BLaER1 (cell line): ENCODE measurements around the gene KAZN.
A peak's percentile ranks its signal among the peaks of the same experiment; 100 is the strongest.

Experiments
- H3K27ac ChIP-seq: shearing (Covaris generic); formaldehyde crosslinking; 2 replicates; pipeline ENCODE4 v1.8.1; 2022
- H3K27me3 ChIP-seq: shearing (Covaris generic); formaldehyde crosslinking; 2 replicates; pipeline ENCODE4 v1.8.1; 2022
- H3K36me3 ChIP-seq: shearing (Covaris generic); formaldehyde crosslinking; 2 replicates; pipeline ENCODE4 v1.8.1; 2022
- H3K4me1 ChIP-seq: shearing (Covaris generic); formaldehyde crosslinking; 2 replicates; pipeline ENCODE4 v1.8.1; 2022
- H3K4me2 ChIP-seq: shearing (Covaris generic); formaldehyde crosslinking; 2 replicates; pipeline ENCODE4 v1.8.1; 2022
- H3K4me3 ChIP-seq: shearing (Covaris generic); formaldehyde crosslinking; 2 replicates; pipeline ENCODE4 v1.8.1; 2022
- H3K9ac ChIP-seq: shearing (Covaris generic); formaldehyde crosslinking; 2 replicates; pipeline ENCODE4 v1.8.1; 2022
- H3K9me3 ChIP-seq: shearing (Covaris generic); formaldehyde crosslinking; 2 replicates; pipeline ENCODE4 v1.8.1; 2022
- H4K20me1 ChIP-seq: shearing (Covaris generic); formaldehyde crosslinking; 2 replicates; pipeline ENCODE4 v1.8.1; 2022
- Cebpa-rat ChIP-seq: shearing (Covaris generic); IDR thresholded peaks from 2 replicates; pipeline ENCODE4 v1.8.1; 2022

Gene KAZN

GRCh38 chr1:14583788-14584187 lies 14.7 kb upstream of the KAZN start:
- Histone ChIP-seq H3K9me3 (no peaks in the 10 kb centered on the region), H3K4me2 (no peak overlapping the region)
- TF ChIP-seq Cebpa-rat: no peak

GRCh38 chr1:14585728-14586127 lies 12.8 kb upstream of the KAZN start:
- peaks cover 8% of the 10 kb centered on the region; the same call in 1 of the 2 replicates for H3K4me1 ChIP-seq
- H3K27me3 ChIP-seq: no peaks in the 10 kb centered on the region
- H3K36me3 ChIP-seq: no peaks in the 10 kb centered on the region
- H3K9me3 ChIP-seq: no peaks in the 10 kb centered on the region
- no peaks in the 10 kb centered on the region for H4K20me1 ChIP-seq
- H3K4me3 ChIP-seq: no peak overlapping the region
- TF ChIP-seq Cebpa-rat: no peak
- H3K9ac ChIP-seq: no peak overlapping the region
- H3K27ac ChIP-seq: no peak overlapping the region
- no peak overlapping the region for H3K4me2 ChIP-seq

More at GRCh38 chr1:14583788-14584187, 14.7 kb upstream of the KAZN start:
- Histone ChIP-seq H3K27ac (no peak overlapping the region), H3K36me3 (no peaks in the 10 kb centered on the region), H3K4me1 (peaks cover 8% of the 10 kb centered on the region; the same call in 1 of the 2 replicates), H3K4me3 (no peak overlapping the region), H4K20me1 (no peaks in the 10 kb centered on the region), H3K27me3 (no peaks in the 10 kb centered on the region), H3K9ac (no peak overlapping the region)

GRCh38 chr1:14590411-14591180 lies 7.9 kb upstream of the KAZN start:
- Histone ChIP-seq H3K27me3 (no peaks in the 10 kb centered on the region), H3K36me3 (no peaks in the 10 kb centered on the region), H4K20me1 (no peaks in the 10 kb centered on the region), H3K4me2 (no peak overlapping the region), H3K4me3 (no peak overlapping the region), H3K4me1 (peaks cover 25% of the 10 kb centered on the region), H3K27ac (no peak overlapping the region), H3K9me3 (no peaks in the 10 kb centered on the region), H3K9ac (no peak overlapping the region)
- TF ChIP-seq Cebpa-rat: no peak

GRCh38 chr1:14591600-14591999 lies 6.9 kb upstream of the KAZN start:
- H3K4me2 ChIP-seq: 0 out of 2 replicates have a peak overlapping the region, but pooled peaks have one; percentile 15
- no peak for TF ChIP-seq Cebpa-rat

GRCh38 chr1:14592004-14592631 lies 6.4 kb upstream of the KAZN start:
- H3K4me2 ChIP-seq: peak overlapping the region; percentile 15; the same call in 1 of the 2 replicates
- H3K27ac ChIP-seq: no peak overlapping the region
- peaks cover 18% of the 10 kb centered on the region for H3K4me1 ChIP-seq
- H3K9me3 ChIP-seq: no peaks in the 10 kb centered on the region
- no peak overlapping the region for H3K9ac ChIP-seq
- no peaks in the 10 kb centered on the region for H4K20me1 ChIP-seq
- H3K27me3 ChIP-seq: peaks cover 10% of the 10 kb centered on the region
- TF ChIP-seq Cebpa-rat: no peak
- no peak overlapping the region for H3K4me3 ChIP-seq
- H3K36me3 ChIP-seq: no peaks in the 10 kb centered on the region

More at GRCh38 chr1:14591600-14591999, 6.9 kb upstream of the KAZN start:
- no peak overlapping the region for H3K9ac ChIP-seq
- H3K27me3 ChIP-seq: peaks cover 4% of the 10 kb centered on the region; the same call in 1 of the 2 replicates
- no peaks in the 10 kb centered on the region for H4K20me1 ChIP-seq
- no peak overlapping the region for H3K27ac ChIP-seq
- H3K4me1 ChIP-seq: peaks cover 18% of the 10 kb centered on the region
- no peaks in the 10 kb centered on the region for H3K9me3 ChIP-seq
- H3K4me3 ChIP-seq: no peak overlapping the region
- H3K36me3 ChIP-seq: no peaks in the 10 kb centered on the region

GRCh38 chr1:14593302-14593701 lies 5.2 kb upstream of the KAZN start:
- no peak overlapping the region for H3K4me2 ChIP-seq
- no peak overlapping the region for H3K9ac ChIP-seq
- no peak overlapping the region for H3K27ac ChIP-seq
- H3K27me3 ChIP-seq: peaks cover 21% of the 10 kb centered on the region
- H3K9me3 ChIP-seq: no peaks in the 10 kb centered on the region
- TF ChIP-seq Cebpa-rat: no peak
- H3K4me1 ChIP-seq: peaks cover 24% of the 10 kb centered on the region
- H3K4me3 ChIP-seq: no peak overlapping the region
- peaks cover 2% of the 10 kb centered on the region; the same call in 1 of the 2 replicates for H4K20me1 ChIP-seq
- no peaks in the 10 kb centered on the region for H3K36me3 ChIP-seq

GRCh38 chr1:14594045-14594444 lies 4.4 kb upstream of the KAZN start:
- Histone ChIP-seq H3K9ac (no peak overlapping the region), H4K20me1 (peaks cover 9% of the 10 kb centered on the region; the same call in 1 of the 2 replicates), H3K4me2 (no peak overlapping the region), H3K27ac (no peak overlapping the region), H3K9me3 (no peaks in the 10 kb centered on the region), H3K36me3 (no peaks in the 10 kb centered on the region), H3K27me3 (peaks cover 29% of the 10 kb centered on the region), H3K4me1 (peaks cover 30% of the 10 kb centered on the region), H3K4me3 (no peak overlapping the region)
- no peak for TF ChIP-seq Cebpa-rat

GRCh38 chr1:14596591-14596990 lies 1.9 kb upstream of the KAZN start:
- Histone ChIP-seq H3K9ac (no peak overlapping the region), H3K36me3 (no peaks in the 10 kb centered on the region), H3K9me3 (no peaks in the 10 kb centered on the region), H3K27me3 (peaks cover 54% of the 10 kb centered on the region), H3K27ac (no peak overlapping the region), H3K4me1 (peaks cover 36% of the 10 kb centered on the region), H3K4me3 (no peak overlapping the region), H4K20me1 (peaks cover 16% of the 10 kb centered on the region; the same call in 1 of the 2 replicates), H3K4me2 (no peak overlapping the region)
- no peak for TF ChIP-seq Cebpa-rat

- Histone ChIP-seq H3K27ac (no peak overlapping the region), H4K20me1 (peaks cover 16% of the 10 kb centered on the region; the same call in 1 of the 2 replicates), H3K4me3 (no peak overlapping the region), H3K27me3 (peaks cover 57% of the 10 kb centered on the region), H3K36me3 (no peaks in the 10 kb centered on the region), H3K9ac (no peak overlapping the region), H3K4me1 (peaks cover 28% of the 10 kb centered on the region), H3K4me2 (no peak overlapping the region), H3K9me3 (no peaks in the 10 kb centered on the region)
- no peak for TF ChIP-seq Cebpa-rat
Measured at GRCh38 chr1:14597343-14598006, 1.0 kb upstream of the KAZN start.
